ENCODE measurements around the gene FKBP6. TPM values are rescaled to one million over a fixed set of nuclear protein-coding genes. Genes with fewer than 3 reads are reported as not detected.
A peak's percentile ranks its signal among the peaks of the same experiment; 100 is the strongest.

The FKBP6 gene
- total and polyA plus RNA-seq, 9 of the 15 experiments (the other 6 are each of a cell fraction or from before 2014, with no cell fraction given): not detected

DNA sequence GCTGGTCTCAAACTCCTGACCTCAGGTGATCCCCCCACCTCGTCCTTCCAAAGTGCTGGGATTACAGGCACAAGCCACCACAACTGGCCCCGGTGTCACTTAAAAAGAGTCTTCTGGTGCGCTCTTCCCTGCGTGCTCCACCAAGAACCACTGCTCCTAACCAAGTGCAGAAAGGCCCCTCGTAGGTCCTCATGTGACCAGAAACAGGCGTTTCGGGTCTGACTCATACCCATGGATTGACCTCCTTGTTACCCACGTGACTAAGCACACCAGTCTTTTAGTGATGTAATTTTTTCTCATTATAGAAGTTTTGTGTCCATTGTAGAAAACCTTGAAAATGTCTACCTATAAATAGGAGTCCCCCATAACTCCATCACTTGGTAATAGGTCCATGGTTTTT is 13.9 kb downstream of the FKBP6 start (continued):
- TF ChIP-seq OTX1 (CRISPR knock-in tag; IDR thresholded peaks at IDR 0.05) (peak; percentile 14; the same call in 1 of the 2 replicates), FOXM1 (IDR thresholded peaks at IDR 0.05; ENCODE audit: low read depth) (no peak), FOXM1 (CRISPR knock-in tag; IDR thresholded peaks at IDR 0.05; ENCODE audit: low read depth) (no peak), BCL6 (CRISPR knock-in tag; IDR thresholded peaks at IDR 0.05) (no peak), MEF2D (tag; conservative IDR thresholded peaks at IDR 0.05; ENCODE audit: low read depth) (no peak), ZNF174 (CRISPR knock-in tag; IDR thresholded peaks at IDR 0.05) (no peak), ZNF282 (CRISPR knock-in tag; IDR thresholded peaks at IDR 0.05) (no peak), SNIP1 (IDR thresholded peaks at IDR 0.05; ENCODE audit: low read depth) (no peak), ILK (tag; IDR thresholded peaks at IDR 0.05; ENCODE audit: borderline replicate concordance, low read depth) (no peak), ZNF212 (CRISPR knock-in tag; IDR thresholded peaks at IDR 0.05) (no peak)
- TF ChIP-seq, protein P1, sequence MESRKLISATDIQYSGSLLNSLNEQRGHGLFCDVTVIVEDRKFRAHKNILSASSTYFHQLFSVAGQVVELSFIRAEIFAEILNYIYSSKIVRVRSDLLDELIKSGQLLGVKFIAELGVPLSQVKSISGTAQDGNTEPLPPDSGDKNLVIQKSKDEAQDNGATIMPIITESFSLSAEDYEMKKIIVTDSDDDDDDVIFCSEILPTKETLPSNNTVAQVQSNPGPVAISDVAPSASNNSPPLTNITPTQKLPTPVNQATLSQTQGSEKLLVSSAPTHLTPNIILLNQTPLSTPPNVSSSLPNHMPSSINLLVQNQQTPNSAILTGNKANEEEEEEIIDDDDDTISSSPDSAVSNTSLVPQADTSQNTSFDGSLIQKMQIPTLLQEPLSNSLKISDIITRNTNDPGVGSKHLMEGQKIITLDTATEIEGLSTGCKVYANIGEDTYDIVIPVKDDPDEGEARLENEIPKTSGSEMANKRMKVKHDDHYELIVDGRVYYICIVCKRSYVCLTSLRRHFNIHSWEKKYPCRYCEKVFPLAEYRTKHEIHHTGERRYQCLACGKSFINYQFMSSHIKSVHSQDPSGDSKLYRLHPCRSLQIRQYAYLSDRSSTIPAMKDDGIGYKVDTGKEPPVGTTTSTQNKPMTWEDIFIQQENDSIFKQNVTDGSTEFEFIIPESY (CRISPR knock-in tag; IDR thresholded peaks at IDR 0.05): no peak
- TF ChIP-seq, protein P2, sequence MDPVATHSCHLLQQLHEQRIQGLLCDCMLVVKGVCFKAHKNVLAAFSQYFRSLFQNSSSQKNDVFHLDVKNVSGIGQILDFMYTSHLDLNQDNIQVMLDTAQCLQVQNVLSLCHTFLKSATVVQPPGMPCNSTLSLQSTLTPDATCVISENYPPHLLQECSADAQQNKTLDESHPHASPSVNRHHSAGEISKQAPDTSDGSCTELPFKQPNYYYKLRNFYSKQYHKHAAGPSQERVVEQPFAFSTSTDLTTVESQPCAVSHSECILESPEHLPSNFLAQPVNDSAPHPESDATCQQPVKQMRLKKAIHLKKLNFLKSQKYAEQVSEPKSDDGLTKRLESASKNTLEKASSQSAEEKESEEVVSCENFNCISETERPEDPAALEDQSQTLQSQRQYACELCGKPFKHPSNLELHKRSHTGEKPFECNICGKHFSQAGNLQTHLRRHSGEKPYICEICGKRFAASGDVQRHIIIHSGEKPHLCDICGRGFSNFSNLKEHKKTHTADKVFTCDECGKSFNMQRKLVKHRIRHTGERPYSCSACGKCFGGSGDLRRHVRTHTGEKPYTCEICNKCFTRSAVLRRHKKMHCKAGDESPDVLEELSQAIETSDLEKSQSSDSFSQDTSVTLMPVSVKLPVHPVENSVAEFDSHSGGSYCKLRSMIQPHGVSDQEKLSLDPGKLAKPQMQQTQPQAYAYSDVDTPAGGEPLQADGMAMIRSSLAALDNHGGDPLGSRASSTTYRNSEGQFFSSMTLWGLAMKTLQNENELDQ (CRISPR knock-in tag; IDR thresholded peaks at IDR 0.05; ENCODE audit: borderline replicate concordance): no peak
- TF ChIP-seq, protein P3, sequence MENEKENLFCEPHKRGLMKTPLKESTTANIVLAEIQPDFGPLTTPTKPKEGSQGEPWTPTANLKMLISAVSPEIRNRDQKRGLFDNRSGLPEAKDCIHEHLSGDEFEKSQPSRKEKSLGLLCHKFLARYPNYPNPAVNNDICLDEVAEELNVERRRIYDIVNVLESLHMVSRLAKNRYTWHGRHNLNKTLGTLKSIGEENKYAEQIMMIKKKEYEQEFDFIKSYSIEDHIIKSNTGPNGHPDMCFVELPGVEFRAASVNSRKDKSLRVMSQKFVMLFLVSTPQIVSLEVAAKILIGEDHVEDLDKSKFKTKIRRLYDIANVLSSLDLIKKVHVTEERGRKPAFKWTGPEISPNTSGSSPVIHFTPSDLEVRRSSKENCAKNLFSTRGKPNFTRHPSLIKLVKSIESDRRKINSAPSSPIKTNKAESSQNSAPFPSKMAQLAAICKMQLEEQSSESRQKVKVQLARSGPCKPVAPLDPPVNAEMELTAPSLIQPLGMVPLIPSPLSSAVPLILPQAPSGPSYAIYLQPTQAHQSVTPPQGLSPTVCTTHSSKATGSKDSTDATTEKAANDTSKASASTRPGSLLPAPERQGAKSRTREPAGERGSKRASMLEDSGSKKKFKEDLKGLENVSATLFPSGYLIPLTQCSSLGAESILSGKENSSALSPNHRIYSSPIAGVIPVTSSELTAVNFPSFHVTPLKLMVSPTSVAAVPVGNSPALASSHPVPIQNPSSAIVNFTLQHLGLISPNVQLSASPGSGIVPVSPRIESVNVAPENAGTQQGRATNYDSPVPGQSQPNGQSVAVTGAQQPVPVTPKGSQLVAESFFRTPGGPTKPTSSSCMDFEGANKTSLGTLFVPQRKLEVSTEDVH (IDR thresholded peaks at IDR 0.05; ENCODE audit: low read depth, partially characterized antibody): no peak
- TF ChIP-seq, protein P4, sequence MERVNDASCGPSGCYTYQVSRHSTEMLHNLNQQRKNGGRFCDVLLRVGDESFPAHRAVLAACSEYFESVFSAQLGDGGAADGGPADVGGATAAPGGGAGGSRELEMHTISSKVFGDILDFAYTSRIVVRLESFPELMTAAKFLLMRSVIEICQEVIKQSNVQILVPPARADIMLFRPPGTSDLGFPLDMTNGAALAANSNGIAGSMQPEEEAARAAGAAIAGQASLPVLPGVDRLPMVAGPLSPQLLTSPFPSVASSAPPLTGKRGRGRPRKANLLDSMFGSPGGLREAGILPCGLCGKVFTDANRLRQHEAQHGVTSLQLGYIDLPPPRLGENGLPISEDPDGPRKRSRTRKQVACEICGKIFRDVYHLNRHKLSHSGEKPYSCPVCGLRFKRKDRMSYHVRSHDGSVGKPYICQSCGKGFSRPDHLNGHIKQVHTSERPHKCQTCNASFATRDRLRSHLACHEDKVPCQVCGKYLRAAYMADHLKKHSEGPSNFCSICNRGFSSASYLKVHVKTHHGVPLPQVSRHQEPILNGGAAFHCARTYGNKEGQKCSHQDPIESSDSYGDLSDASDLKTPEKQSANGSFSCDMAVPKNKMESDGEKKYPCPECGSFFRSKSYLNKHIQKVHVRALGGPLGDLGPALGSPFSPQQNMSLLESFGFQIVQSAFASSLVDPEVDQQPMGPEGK (CRISPR knock-in tag; IDR thresholded peaks at IDR 0.05; ENCODE audit: borderline replicate concordance): no peak
- TF ChIP-seq, protein P5, sequence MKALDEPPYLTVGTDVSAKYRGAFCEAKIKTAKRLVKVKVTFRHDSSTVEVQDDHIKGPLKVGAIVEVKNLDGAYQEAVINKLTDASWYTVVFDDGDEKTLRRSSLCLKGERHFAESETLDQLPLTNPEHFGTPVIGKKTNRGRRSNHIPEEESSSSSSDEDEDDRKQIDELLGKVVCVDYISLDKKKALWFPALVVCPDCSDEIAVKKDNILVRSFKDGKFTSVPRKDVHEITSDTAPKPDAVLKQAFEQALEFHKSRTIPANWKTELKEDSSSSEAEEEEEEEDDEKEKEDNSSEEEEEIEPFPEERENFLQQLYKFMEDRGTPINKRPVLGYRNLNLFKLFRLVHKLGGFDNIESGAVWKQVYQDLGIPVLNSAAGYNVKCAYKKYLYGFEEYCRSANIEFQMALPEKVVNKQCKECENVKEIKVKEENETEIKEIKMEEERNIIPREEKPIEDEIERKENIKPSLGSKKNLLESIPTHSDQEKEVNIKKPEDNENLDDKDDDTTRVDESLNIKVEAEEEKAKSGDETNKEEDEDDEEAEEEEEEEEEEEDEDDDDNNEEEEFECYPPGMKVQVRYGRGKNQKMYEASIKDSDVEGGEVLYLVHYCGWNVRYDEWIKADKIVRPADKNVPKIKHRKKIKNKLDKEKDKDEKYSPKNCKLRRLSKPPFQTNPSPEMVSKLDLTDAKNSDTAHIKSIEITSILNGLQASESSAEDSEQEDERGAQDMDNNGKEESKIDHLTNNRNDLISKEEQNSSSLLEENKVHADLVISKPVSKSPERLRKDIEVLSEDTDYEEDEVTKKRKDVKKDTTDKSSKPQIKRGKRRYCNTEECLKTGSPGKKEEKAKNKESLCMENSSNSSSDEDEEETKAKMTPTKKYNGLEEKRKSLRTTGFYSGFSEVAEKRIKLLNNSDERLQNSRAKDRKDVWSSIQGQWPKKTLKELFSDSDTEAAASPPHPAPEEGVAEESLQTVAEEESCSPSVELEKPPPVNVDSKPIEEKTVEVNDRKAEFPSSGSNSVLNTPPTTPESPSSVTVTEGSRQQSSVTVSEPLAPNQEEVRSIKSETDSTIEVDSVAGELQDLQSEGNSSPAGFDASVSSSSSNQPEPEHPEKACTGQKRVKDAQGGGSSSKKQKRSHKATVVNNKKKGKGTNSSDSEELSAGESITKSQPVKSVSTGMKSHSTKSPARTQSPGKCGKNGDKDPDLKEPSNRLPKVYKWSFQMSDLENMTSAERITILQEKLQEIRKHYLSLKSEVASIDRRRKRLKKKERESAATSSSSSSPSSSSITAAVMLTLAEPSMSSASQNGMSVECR (CRISPR knock-in tag; IDR thresholded peaks at IDR 0.05): no peak
